Mesothelial cell of epicardium (in vitro differentiated cells): ENCODE results near the gene GRK4. TPM values are rescaled to one million over a fixed set of nuclear protein-coding genes. Genes with fewer than 3 reads are reported as not detected.
"Not testable (repeated sequence)": the region's sequence is repeated elsewhere in the genome, so short reads cannot be mapped to it uniquely, and the experiment has no call there.

Source experiments
- DNase-seq, 2 experiments: peaks; one replicate each; pipeline ENCODE4 v3.0.0; 2021; ENCODE audit warnings: low spot score in 2 of 2; ENCODE audit not compliant: unreplicated experiment in 2 of 2
- H3K27ac Mint-ChIP-seq: 2 replicates; pipeline ENCODE4 v1.8.0; 2021; ENCODE audit warnings: mixed read lengths
- H3K27me3 Mint-ChIP-seq: 2 replicates; pipeline ENCODE4 v1.8.0; 2021; ENCODE audit warnings: low read depth, mixed read lengths
- H3K36me3 Mint-ChIP-seq: 2 replicates; pipeline ENCODE4 v1.8.0; 2021; ENCODE audit warnings: mixed read lengths
- H3K4me1 Mint-ChIP-seq: 2 replicates; pipeline ENCODE4 v1.8.0; 2021; ENCODE audit warnings: mixed read lengths
- H3K4me3 Mint-ChIP-seq: 2 replicates; pipeline ENCODE4 v1.8.0; 2021; ENCODE audit warnings: mild to moderate bottlenecking, moderate library complexity, mixed read lengths
- H3K9me3 Mint-ChIP-seq: 2 replicates; pipeline ENCODE4 v1.8.0; 2021; ENCODE audit warnings: mixed read lengths
- total RNA-seq: library from RNA; stranded (reverse); gene quantifications from 3 replicates; pipeline ENCODE4 v1.2.1, GENCODE V29; 2021
- TF ChIP-seq, protein P1 (sequence below): fragments of 200-600 bp; sonication (generic); IDR thresholded peaks from one replicate; pipeline ENCODE4 v1.5.0; 2021; ENCODE audit warnings: antibody characterized with exemption; ENCODE audit not compliant: unreplicated experiment

GRK4 gene
- total RNA-seq, 1 donor from 2014 or later, result 18.4 TPM

GRCh38 chr4:2943364-2944090 is 19.8 kb upstream of the GRK4 start:
- TF ChIP-seq, protein P1, sequence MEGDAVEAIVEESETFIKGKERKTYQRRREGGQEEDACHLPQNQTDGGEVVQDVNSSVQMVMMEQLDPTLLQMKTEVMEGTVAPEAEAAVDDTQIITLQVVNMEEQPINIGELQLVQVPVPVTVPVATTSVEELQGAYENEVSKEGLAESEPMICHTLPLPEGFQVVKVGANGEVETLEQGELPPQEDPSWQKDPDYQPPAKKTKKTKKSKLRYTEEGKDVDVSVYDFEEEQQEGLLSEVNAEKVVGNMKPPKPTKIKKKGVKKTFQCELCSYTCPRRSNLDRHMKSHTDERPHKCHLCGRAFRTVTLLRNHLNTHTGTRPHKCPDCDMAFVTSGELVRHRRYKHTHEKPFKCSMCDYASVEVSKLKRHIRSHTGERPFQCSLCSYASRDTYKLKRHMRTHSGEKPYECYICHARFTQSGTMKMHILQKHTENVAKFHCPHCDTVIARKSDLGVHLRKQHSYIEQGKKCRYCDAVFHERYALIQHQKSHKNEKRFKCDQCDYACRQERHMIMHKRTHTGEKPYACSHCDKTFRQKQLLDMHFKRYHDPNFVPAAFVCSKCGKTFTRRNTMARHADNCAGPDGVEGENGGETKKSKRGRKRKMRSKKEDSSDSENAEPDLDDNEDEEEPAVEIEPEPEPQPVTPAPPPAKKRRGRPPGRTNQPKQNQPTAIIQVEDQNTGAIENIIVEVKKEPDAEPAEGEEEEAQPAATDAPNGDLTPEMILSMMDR, result no peak
- no peak for DNase-seq
- Mint-ChIP-seq H3K27ac (no peak overlapping the region), H3K4me1 (no peaks in the 10 kb centered on the region), H3K4me3 (no peak overlapping the region), H3K27me3 (no peaks in the 10 kb centered on the region), H3K36me3 (peaks cover 28% of the 10 kb centered on the region), H3K9me3 (no peaks in the 10 kb centered on the region)

DNA sequence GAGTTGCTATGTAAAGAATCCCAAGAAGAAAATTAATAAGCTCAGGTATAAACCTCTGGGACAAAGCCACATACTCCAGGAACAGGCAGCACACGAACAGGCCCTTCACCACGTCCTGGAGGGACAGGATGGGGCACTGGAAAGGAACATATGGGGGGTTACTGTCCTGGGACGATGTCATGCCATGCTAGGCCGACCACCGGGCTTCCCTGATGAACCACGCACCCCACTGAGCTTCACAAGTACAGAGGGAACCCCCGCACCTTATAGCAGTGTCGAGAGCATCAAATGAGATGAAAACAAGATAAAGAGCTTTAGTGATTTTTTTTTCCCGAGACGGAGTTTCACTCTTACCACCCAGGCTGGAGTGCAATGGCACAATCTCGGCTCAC is 19.3 kb upstream of the GRK4 start:
- H3K4me1 Mint-ChIP-seq, result no peaks in the 10 kb centered on the region
- H3K27me3 Mint-ChIP-seq, result no peaks in the 10 kb centered on the region
- peaks cover 27% of the 10 kb centered on the region for H3K36me3 Mint-ChIP-seq
- TF ChIP-seq, protein P1, result no peak
- no peaks in the 10 kb centered on the region for H3K9me3 Mint-ChIP-seq
- no peak for DNase-seq
- no peak overlapping the region for H3K27ac Mint-ChIP-seq
- H3K4me3 Mint-ChIP-seq, result no peak overlapping the region

GRCh38 chr4:2944586-2945526 is 18.5 kb upstream of the GRK4 start:
- no peaks in the 10 kb centered on the region for H3K9me3 Mint-ChIP-seq
- H3K4me1 Mint-ChIP-seq, result no peaks in the 10 kb centered on the region
- H3K36me3 Mint-ChIP-seq, result peaks cover 26% of the 10 kb centered on the region
- no peaks in the 10 kb centered on the region for H3K27me3 Mint-ChIP-seq
- no peak overlapping the region for H3K4me3 Mint-ChIP-seq
- H3K27ac Mint-ChIP-seq, result no peak overlapping the region
- DNase-seq, result no peak
- TF ChIP-seq, protein P1, result no peak

GRCh38 chr4:2945619-2946604 is 17.5 kb upstream of the GRK4 start:
- H3K4me3 Mint-ChIP-seq, DNase-seq, H3K9me3 Mint-ChIP-seq, H3K4me1 Mint-ChIP-seq, H3K27me3 Mint-ChIP-seq, H3K27ac Mint-ChIP-seq: not testable (repeated sequence)
- peaks cover 35% of the 10 kb centered on the region for H3K36me3 Mint-ChIP-seq

DNA sequence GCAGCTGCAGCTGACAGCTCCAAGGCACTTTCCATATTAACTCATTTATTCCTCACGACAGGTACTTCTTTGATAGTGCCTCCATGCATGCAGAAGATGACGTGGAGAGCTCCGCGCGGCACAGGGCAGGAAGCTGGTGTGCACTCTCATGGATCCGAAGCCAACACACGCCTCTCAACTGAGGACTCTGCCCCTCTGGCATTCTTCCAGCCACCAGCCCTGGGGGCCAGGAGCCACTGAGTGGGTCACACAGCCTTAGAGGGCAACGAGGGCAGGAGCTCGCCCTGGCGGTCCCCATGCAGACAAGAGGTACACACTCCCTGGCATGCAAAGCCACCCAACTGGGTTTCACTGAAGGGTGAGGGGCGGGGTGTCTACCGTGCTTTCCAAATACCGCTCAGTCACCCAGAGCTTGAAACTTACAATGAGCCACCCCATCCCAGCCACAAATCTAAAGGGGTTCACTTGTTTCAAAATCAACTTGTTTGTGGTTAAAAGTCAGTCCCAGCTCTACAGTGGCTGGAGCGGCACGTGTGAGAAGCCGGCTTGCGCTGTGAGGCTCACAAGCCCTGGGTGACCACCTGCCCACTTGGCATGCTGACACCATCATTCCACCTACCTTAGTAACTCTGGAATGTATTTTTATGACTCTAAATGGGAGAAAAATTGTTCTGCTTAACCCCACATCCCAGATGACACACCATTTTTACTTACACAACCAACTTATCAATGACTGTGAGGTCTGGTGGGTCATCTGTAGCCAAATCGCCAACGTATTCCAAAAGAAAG is 16.4 kb upstream of the GRK4 start:
- Mint-ChIP-seq H3K4me3 (no peak overlapping the region), H3K27me3 (no peaks in the 10 kb centered on the region), H3K36me3 (peaks cover 41% of the 10 kb centered on the region), H3K9me3 (no peaks in the 10 kb centered on the region), H3K4me1 (no peaks in the 10 kb centered on the region), H3K27ac (no peak overlapping the region)
- TF ChIP-seq, protein P1, result no peak
- DNase-seq, result no peak
